Duodenal mucosa (tissue), 2 donors: ENCODE measurements around the gene GLIS1.

ENCODE experiments used
- H3K27ac ChIP-seq: one replicate; pipeline ENCODE4 v1.7.0; 2013; ENCODE audit warnings: low read depth, low read length
- H3K27me3 ChIP-seq, 2 donors: one replicate each; pipeline ENCODE4 v1.7.0; 2013; ENCODE audit warnings: low read length in 2 of 2, control low read depth in 1 of 2; ENCODE audit not compliant: insufficient read depth in 2 of 2, control insufficient read depth in 1 of 2
- H3K36me3 ChIP-seq, 2 donors: one replicate each; pipeline ENCODE4 v1.7.0; 2013; ENCODE audit warnings: low read length in 2 of 2, control low read depth in 1 of 2; ENCODE audit not compliant: insufficient read depth in 2 of 2, control insufficient read depth in 1 of 2
- H3K4me1 ChIP-seq, 2 donors: one replicate each; pipeline ENCODE4 v1.7.0; 2013; ENCODE audit warnings: low read length in 2 of 2, control low read depth in 1 of 2; ENCODE audit not compliant: insufficient read depth in 2 of 2, control insufficient read depth in 1 of 2
- H3K4me3 ChIP-seq, 2 donors: one replicate each; pipeline ENCODE4 v1.7.0; 2013; ENCODE audit warnings: low read length in 2 of 2, low read depth in 1 of 2
- H3K9ac ChIP-seq, 2 donors: one replicate each; pipeline ENCODE4 v1.7.0; 2013; ENCODE audit warnings: low read length in 2 of 2, low read depth in 1 of 2
- H3K9me3 ChIP-seq, 2 donors: one replicate each; pipeline ENCODE4 v1.7.0; 2013; ENCODE audit warnings: low read length in 2 of 2, control low read depth in 1 of 2; ENCODE audit not compliant: control insufficient read depth in 1 of 2

Gene GLIS1

DNA sequence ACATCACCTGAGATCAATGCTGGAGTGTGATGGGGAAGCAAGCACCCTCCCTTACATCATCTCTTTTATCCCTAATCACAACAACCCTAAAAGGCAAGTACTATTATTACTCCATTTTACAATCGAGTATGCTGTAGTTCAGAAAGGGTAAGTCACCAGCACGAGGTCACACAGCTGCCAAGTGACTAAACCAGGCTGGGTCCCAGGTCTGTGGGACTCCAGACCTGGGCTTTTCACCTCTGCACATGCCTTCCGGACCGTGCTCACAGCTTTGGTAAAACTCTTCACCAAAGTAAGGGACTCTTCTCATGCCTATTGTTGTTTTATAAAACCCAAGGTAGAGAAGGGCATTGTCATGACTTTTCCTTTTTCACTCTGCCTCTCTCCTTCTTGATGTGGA lies 148.9 kb downstream of the GLIS1 start:
- Histone ChIP-seq H3K27me3 (no peaks in the 10 kb centered on the region), H3K4me3 (no peak overlapping the region), H3K36me3 (no peaks in the 10 kb centered on the region), H3K4me1 (peaks cover 0 to 3% of the 10 kb centered on the region in 2 donors), H3K9ac (no peak overlapping the region), H3K27ac (no peak overlapping the region), H3K9me3 (no peaks in the 10 kb centered on the region)

DNA sequence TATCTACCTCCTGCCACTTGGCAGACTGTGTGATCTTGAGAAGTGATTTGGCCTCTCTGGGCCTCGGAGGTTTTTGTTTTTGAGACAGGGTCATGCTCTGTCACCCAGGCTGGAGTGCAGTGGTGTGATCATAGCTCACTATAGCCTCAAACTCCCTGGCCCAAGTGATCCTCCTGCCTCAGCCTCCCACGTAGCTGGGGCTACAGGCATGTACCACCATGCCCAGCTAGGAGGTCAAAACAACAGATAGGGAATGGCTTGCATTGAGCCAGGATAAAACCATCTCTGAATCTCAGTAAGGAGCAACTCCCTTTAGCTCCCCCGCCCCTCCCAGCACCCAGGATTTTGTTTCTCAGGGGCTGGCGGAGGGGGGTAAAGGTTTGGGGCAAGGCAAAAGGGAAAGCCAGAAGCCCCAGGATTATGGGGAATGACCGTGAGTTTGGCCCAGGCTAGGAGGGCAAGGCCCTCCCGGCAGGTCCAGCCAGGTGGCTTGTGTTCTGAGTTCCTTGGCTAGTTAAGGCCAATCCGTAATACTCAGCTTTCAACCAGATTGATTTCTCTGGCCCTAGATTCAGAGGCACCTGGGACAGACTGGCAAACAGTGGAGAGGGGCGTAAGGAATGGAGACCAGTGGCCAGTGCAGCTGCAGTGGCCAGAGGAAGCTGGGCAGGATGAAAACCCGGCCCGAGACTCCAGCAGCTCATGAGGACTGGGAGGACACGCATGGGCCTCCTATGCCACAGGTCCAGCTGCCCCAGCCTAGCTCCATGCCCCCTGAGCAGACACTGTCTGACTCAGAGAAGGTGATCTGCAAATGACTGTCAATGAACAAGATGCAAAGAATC lies 149.7 kb downstream of the GLIS1 start:
- H3K27ac ChIP-seq: no peak overlapping the region
- H3K4me1 ChIP-seq: peaks cover 0 to 3% of the 10 kb centered on the region in 2 donors
- no peaks in the 10 kb centered on the region for H3K9me3 ChIP-seq
- no peak overlapping the region for H3K9ac ChIP-seq
- H3K27me3 ChIP-seq: no peaks in the 10 kb centered on the region
- no peak overlapping the region for H3K4me3 ChIP-seq
- H3K36me3 ChIP-seq: no peaks in the 10 kb centered on the region

DNA sequence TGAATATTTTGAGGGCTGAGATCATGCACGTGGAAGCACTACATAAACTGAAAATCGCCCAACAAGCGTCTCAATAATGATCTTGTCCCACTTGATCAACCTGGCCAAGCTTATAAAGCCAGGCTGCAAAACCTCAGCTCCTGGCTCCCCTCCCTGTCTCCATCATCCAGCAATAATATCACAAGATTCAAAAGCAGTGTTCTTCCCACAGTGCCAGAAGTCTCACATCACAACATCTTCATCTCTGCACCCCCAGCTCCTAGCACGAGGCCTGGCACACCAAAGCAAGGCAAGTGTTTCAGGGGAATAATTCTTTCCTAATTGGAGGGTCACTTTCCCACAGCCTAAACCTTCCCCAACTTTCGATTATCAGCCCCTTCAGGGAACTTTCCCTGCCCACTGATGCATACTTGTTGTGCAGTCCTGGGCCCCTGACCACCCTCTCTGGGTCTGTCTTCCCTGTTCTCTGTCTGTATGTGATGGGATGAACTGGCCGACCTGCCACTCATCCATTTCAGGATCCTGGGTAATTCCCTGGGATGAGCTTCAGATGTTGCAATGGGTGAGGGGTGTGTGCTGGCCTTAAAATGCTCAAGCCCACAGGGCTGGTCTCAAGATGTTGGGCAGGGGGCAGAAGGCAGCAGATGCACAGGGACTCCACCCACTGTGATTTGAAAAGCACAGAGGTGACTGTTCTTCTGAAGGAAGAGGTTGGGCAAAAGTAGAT lies 150.7 kb downstream of the GLIS1 start:
- H3K27ac ChIP-seq: no peak overlapping the region
- no peaks in the 10 kb centered on the region for H3K27me3 ChIP-seq
- H3K4me3 ChIP-seq: no peak overlapping the region
- H3K36me3 ChIP-seq: no peaks in the 10 kb centered on the region
- no peaks in the 10 kb centered on the region for H3K9me3 ChIP-seq
- H3K4me1 ChIP-seq: peaks cover 0 to 3% of the 10 kb centered on the region in 2 donors
- H3K9ac ChIP-seq: no peak overlapping the region

DNA sequence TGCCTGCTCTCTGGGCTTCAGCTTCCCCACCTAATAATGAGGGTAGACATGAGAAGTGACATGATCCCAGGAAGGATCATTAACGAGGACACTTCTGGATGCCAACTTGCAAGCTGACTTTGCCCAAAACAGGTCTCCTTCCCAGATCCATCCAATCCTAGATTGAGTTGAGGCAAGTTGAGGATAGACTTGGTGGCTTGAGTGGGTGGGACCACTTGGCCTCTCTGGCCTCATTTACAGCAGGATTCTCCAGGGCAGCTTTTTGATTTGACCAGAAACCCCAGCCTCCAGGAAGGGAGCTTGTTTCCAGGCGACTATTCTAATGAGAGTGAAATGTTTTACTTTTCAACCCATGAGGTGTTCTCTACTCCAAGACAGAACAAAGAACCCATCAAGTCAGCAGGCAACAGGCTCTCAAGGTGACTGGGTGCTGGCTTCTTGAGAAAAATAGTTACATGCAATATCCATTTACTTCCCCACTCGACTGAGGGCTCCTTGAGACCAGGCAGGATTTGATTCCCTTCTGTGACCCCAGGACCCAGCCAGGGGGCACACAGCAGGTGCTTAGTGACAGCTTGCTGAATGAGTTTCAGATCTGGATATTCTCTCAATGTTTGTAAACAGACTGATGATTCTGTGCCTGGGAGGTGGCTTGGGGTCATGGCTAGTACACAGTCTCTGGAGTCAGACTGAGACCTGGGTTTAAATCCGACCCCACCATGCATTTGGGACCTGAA lies 151.5 kb downstream of the GLIS1 start:
- Histone ChIP-seq H3K4me1 (peaks cover 0 to 2% of the 10 kb centered on the region in 2 donors), H3K36me3 (no peaks in the 10 kb centered on the region), H3K27ac (no peak overlapping the region), H3K27me3 (no peaks in the 10 kb centered on the region), H3K4me3 (no peak overlapping the region), H3K9ac (no peak overlapping the region), H3K9me3 (no peaks in the 10 kb centered on the region)

DNA sequence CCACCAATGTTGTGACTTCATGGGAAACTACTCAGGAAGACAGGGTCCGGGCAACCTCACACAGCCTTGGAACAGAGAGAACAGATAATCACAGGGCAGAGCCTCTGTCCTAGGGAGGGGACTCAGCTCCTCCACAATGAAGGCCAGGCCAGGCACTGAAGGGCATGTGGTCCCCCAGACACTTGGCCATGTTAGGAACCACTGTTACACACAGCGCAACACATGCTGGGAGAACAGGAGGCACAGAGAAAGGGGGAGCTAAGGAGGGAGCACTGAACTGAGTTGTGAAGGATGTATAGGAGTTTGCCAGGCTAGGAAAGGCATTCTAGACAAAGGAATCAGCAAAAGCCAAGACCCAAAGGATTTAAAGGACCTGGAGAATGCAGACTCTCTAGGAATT lies 152.2 kb downstream of the GLIS1 start:
- H3K27me3 ChIP-seq: no peaks in the 10 kb centered on the region
- H3K27ac ChIP-seq: no peak overlapping the region
- no peak overlapping the region for H3K9ac ChIP-seq
- no peaks in the 10 kb centered on the region for H3K36me3 ChIP-seq
- no peak overlapping the region for H3K4me3 ChIP-seq
- H3K9me3 ChIP-seq: no peaks in the 10 kb centered on the region
- peaks cover 5 to 7% of the 10 kb centered on the region in 2 donors for H3K4me1 ChIP-seq

DNA sequence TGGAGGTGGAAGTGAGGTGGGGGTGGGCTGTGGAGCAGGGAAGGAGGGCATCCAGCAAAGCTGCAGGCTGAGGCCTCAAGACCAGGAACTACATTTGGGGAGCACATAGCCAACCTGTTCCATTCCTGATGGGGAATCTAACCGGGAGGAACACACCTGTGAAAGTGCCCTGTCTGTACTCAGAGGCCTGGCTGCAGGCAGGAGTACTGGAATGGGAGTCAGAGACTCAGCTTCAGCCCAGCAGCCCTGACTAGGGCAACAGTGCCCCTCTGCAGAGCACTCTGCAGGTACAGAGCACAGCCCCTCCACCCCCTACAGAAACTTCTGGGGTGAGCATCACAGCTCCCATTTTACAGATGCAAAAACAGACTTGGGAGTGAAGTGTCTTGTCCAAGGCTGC lies 153.4 kb downstream of the GLIS1 start:
- peaks cover 5 to 7% of the 10 kb centered on the region in 2 donors for H3K4me1 ChIP-seq
- H3K4me3 ChIP-seq: no peak overlapping the region
- H3K27ac ChIP-seq: no peak overlapping the region
- no peaks in the 10 kb centered on the region for H3K27me3 ChIP-seq
- H3K9ac ChIP-seq: no peak overlapping the region
- no peaks in the 10 kb centered on the region for H3K36me3 ChIP-seq
- H3K9me3 ChIP-seq: no peaks in the 10 kb centered on the region

DNA sequence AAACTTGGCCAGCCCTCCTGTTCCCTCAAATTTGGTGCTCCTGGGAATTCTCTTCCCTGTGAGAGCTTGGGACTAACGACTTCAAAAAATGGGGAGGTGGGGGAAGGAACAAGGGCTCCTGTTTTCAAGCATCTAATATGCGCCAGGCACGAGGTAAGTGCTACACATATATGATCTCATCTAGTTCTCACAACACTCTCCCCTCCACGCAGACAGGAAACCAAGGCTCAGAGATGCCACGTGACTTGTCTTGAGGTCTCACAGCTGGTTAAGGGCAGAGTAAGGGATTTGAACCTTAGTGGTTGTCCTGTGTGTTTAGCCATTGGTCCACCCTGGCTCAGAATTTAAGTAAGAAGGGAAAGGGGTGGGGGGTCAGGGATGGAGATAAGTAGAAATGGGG lies 153.8 kb downstream of the GLIS1 start:
- Histone ChIP-seq H3K27ac (no peak overlapping the region), H3K9ac (no peak overlapping the region), H3K36me3 (no peaks in the 10 kb centered on the region), H3K4me3 (no peak overlapping the region), H3K4me1 (peaks cover 5 to 7% of the 10 kb centered on the region in 2 donors), H3K9me3 (no peaks in the 10 kb centered on the region), H3K27me3 (no peaks in the 10 kb centered on the region)

DNA sequence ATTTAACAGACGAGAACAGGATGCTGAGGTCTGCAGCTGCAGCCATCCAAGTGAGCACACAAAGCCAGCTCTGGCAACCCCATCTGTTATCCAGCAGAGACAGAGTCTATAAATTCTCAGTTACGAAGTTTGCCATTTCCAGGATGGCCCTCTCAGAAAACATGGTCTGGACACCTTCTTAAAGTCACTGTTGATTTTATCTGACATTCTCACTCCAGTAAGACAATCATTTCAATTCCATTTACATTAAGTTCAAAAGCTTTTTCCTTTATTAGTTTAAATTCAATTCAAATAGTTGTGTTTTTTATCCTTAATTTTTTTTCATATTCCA lies 154.2 kb downstream of the GLIS1 start:
- H3K27me3 ChIP-seq: no peaks in the 10 kb centered on the region
- H3K4me3 ChIP-seq: no peak overlapping the region
- no peaks in the 10 kb centered on the region for H3K9me3 ChIP-seq
- H3K36me3 ChIP-seq: no peaks in the 10 kb centered on the region
- no peak overlapping the region for H3K9ac ChIP-seq
- H3K4me1 ChIP-seq: peaks cover 5 to 7% of the 10 kb centered on the region in 2 donors
- no peak overlapping the region for H3K27ac ChIP-seq

DNA sequence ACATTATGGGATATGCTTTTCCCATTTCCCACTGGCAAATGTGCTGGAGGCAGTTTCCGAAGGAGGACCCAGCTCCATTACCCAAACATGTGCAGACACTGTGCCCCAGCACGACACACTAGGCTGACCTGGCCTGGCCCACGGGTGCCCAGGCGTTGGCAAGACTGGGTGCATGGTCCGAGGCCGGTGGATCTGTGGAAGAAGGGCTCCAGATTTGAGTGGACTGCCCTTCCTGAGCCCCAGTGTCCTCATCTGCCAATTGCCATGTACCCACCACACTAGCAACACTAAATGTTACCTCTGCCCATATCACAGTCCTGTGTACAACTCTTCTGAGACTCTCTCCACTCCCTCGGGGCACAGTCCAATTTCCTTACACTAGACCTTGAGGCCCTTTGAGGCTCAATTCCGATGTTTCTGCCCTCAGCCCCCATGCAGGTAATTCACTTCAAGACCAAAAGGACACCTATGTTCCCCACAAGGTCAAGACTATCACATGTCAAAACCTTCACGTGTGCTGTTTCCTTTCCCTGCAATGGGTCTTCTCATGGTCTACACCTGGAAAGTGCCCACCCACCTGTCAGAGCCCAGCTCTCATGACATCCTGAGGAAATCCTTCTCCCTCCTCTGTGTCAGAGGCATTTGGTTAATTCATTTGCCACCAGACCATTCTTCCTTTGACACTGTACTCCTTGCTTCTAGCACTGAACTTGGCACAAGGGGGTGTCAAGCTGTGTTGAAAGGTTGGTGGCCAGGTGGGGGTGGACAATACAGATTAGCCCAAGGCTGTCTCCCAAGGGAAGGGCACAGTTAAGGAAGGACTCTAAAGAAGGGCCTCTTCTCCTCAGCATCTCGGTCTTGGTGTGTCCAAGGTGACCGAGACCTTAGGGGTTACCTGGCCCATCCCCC lies 154.8 kb downstream of the GLIS1 start:
- H3K9ac ChIP-seq: no peak overlapping the region
- H3K9me3 ChIP-seq: no peaks in the 10 kb centered on the region
- no peak overlapping the region for H3K27ac ChIP-seq
- peaks cover 5 to 7% of the 10 kb centered on the region in 2 donors for H3K4me1 ChIP-seq
- H3K4me3 ChIP-seq: no peak overlapping the region
- no peaks in the 10 kb centered on the region for H3K36me3 ChIP-seq
- no peaks in the 10 kb centered on the region for H3K27me3 ChIP-seq
